Stimulated activated CD4-positive, alpha-beta T cell treated with anti-CD3 and anti-CD28 coated beads, Interleukin-12 subunit alpha, Interleukin-12 subunit beta, amount 100 ng/mL, for 4 hours (primary cell): ENCODE results near the gene SPTBN1.

Source experiments
- DNase-seq: peaks from one replicate; pipeline ENCODE4 v3.0.0-alpha.2; 2020

The SPTBN1 gene

DNA sequence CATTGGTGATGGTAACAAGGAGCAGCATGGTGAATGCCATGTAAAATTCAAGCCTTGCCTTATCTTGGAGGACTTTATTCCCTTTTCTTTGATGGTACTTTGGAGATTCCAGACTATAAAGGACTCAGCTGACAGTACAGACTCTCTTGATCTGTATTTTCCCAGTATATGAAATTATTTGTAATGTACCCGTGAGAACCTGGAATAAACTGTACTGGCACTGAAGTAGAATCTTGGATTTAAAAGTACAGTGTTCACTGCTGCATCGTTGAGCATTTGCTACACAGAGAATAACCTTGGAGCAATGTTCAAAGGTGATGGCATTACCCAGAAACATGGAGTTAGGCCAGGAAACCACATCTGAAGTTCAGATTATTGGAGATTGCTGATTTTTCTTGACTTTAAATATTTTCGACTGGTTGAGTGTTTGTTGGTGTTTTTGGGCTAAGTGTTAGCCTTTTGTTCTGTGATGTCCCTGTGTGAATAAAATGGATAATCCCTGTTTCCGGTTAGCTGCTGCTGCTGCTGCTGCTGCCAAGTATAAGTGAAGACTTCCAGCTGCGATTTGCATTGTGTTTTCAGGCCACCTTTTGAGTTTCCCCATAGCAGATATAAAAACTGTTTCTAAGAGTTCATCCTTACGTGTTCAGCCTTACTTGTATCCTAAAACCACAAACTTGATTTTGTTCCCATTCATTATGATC, 122.0 kb downstream of the SPTBN1 start:
- no peak for DNase-seq

DNA sequence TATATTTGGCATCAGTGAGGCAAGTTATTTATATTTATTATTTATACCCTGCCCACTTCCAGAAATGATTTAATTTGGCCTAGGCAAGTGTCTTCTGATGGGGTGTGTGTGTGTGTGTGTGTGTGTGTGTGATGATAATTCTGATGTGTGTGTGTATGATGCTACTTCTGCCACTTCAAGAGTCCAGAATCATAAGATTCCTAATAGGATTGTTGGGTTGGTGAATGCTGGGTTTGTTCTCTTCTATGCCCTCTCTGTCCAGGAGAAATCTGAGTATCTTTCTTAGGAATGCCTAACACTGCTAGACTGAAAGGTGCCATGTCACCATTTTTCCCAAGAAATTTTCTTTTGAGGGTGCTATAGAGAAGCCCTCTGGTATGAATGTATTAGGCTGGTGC, 122.5 kb downstream of the SPTBN1 start:
- DNase-seq: no peak

DNA sequence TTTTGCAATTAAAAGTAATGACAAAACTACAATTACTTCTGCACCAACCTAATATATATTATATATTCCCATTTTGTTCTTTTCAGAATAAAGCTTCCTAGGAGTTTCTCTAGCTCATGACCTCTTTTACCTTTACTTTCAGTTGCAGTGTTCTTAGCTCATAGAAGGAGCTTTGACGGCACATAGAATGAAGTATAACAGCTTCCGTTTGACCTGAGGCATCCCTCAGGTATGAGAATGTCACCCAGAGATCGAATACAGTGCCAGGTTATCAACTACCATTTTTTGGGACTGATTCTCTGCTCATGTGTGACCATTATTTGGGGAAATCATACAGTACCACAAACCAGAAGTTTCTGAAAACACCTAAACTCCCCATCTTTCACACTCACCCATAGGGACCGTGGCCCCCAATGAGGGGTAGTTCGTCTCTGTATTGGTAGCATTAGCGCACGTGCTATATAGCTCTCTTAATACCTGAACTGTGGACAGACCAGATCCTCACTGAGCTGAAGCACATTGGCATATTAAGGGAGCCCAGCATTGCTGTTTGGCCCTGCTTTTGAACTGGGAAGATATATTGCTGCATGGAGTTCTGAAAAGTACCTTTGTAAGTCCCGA, 123.0 kb downstream of the SPTBN1 start:
- no peak for DNase-seq

DNA sequence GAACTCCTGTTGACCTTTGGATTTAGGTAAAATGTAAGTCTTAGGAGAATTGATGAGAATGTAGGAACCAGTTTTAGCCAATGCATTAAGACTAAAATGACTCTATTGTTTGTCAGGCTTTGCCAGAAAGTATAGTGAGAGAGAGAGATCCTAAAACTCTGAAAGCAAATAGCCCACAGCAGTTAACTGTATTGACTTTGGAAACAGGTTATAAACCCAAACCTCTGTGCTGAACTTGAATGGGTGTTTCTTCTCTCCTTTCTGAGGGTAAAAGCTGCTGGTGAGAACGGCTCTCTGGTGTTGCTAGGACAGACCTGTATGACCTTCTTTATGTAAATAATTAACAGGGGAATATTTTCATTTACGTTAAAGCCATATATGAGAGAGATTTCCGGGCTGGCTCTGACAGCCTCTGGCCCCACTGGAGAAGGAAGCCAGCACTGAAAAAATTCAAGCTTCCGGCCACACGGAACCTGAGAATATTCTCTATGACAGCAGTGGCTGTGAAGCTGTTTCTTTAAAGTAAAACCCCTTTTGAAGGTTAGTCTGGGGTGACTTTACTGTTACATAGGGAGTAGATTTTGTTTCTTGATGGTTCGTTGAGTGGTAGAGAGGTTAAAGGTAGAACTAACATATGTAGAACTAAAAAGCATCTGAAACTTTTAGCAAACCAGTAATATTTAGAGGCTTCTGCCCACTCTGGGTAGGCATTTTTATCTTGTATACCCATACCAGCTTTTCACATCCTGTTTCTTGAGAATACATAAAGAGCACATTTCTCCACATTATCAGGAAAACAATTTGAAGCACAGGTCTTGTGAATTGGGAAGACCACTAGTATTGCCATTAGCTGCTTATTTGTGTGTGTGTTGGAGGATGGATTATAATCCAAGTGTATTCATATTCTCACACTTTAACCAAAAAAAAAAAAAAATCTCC, 123.8 kb downstream of the SPTBN1 start:
- DNase-seq: no peak

DNA sequence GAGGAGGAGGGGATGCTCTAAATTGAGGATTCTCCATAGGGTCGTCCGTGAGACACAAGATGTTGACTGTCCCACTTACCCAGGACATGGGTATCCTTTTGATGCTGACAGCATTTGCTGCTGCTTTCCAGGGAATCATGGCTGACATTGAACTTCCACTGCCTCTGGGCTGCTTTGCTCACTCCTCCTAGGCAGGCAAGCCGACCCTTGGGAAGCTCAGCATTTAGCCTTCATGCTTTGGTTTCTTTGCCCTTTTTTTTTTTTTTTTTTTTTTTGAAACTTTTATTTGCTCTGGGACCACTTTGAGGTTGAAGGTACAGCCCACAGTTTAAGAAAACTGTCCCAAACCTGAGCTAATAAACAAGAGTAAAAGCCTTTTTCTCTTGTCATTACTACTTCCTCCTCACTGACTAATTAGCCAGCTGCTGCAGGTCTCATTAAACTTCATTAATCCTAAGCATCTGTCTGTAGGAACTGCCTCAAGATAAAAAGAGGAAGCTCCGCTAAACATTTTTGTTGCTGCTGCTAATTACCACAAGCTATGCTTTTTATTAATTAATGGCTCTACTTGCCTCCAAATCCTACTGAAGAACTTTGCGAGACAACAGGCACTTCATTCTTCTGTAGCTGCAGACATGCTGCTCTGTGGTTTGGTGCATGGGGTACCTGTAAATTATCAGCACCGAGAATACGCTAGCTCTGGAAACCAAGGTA, 125.4 kb downstream of the SPTBN1 start:
- DNase-seq: no peak

DNA sequence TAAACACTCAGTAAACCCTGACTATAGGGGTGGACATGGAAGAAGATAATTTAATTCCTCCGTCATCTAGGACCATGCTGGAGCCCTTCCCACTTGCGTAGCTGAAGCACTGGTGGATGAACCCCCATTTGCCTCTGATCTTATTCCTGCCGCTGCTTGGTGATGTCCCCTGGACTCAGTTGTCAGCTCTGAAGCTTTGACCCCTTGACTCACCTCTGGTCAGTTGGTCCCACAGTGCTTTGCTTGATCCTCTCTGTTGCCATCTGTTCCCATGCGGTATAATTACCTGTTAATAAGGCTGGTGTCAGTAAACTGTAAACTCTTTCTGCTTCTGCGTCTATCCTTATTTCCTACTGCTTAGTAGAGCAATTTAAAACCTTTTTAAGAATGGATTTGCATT, 126.9 kb downstream of the SPTBN1 start:
- DNase-seq: no peak

DNA sequence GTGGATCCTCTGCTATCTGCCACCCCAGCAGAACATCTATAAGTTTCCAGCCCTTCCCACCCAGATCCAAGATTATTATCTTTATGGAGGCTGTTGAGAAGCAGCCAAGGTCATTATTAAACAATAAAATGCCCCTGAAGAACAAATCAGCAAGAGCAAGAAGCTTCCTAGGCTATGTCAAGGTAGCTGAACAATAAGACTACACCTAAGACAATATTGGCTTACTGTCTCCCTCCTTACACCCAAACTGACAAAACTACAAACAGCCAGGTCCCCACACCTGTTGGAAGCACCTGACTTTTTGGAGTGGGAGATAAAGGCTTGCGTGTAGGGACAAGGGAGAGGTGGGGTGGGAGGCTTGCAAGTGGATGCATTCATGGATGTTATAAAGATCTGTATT, 128.5 kb downstream of the SPTBN1 start:
- no peak for DNase-seq

DNA sequence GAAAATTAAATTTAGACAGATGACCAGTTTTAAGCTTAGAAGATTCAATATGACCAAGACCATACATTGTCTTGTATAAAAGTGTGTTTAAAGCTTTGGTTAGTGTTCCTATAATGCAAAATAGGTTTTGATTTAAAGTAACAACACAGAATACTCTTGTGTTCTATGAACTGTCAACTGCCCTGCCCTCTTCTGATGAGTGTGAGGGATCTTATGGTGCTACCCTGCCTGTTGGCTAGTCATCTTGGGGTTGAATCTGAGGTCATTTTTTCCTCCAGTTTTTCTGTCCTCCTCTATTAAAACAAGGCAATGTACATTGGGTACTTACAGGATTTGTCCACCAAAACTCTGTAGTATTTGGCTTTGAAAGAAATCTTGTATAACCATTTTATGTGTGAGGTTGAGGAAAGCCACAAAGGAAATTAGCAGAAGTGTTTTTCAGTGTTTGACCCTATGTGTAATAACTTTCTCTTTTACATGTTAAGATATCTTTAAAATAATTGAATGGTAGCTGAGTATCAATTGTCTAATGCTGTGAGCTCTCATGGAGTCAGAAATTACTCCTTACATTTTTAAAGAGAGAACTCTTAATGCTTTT, 129.1 kb downstream of the SPTBN1 start:
- no peak for DNase-seq

DNA sequence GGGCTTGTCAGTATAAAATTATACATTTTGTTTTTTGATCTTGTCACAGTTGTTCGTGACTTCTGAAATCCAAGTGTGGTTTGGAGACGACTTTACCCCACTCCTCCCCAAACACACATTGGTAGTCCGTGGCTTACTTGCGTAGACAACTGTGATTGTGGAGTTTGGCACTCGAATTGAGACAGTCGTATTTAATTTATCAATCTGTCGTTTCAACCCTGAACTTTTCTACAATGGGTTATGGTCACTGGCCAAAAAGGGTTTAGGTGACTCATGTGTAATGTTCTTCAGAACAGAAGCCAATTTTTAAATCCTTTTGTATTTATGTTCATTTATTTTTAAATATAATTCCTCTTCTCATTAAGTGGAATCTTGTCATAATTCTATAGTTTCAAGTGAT, 129.9 kb downstream of the SPTBN1 start:
- no peak for DNase-seq

DNA sequence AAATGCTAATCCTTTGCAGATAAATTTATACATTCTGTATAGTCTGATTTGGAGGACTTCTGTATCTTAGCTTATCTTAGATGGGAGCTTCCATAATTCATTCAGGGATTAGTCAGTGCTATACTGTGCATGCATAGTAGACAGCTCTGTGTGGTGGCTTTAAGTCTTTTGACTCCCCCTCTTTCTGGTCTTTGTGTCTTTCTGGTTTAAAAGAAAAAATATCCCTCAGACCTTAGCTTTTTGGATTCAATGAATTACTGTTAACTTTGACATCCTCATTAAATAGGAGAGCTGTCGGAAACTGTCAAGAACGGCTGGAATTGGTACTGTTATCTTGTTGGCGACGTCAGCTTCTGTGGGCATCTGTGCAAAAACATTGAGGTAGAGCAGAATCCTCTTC, 130.4 kb downstream of the SPTBN1 start:
- no peak for DNase-seq

DNA sequence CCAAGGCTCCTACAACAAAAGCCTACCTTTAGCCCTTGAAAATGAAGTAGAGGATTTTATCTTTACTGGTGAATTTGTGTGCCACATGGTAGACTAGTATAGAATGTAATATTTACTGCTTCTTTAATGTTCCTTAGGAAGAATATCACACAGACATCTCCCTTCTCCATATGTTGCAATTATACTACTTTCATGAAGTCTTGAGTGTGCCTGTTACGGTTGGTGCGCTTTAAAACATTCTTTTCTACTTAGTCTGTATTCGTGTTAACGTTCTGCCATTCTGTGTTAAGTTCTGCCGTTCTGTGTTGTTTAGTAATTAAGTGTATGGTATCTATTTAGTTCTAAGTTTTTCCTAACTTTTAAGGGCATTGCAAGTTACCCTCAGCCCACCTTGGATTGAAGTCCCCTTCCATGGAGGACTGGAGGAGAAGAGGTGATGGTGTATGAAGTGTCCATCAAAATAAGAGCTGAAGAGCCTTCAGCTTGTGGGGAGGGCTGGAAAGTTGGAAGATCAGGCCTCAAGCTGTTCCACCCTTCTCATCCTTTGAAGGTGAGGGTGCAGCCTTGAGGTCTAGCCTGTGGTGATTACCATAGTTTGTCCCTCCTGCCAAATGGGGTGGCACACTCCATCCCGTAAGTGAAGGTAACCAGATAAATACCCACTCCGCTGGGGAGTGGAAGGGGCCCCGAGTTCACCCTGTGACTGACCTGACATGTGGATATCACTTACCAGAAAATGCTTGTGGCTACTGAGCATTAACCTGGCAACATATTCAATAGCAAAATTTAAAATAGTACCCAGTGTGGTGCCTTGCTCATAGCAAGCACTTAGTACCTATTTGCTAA, 131.3 kb downstream of the SPTBN1 start:
- no peak for DNase-seq

DNA sequence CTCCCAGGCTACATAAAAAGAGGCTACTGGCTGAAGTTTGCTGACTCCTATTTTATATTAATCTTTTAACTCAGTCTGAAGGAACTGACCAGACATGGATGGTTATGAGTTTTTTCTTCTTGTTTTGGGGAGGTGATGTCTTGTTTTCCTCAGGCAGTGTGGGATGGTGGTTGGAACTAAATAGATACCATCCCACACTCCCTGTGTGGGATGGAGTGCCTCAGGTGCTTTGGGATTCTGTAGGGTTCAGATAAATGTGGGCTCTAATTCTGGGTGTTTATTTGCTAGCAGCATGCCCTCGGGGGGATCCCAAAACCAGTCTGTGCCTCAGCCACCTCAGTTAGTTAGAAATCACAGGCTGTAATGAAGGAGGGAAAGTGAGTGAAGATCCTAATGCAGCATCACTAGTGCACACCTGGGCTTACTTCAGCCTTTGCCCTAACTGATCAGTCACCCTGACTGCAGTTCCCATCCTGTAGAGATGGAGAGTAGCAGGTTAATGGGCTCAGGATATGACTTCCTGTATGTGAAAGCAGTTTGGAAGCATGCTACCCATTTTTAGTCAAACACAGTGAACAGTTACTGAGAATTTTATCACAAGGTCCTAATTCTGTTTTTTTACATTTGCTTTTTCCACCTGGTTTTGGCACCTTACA, 132.2 kb downstream of the SPTBN1 start:
- no peak for DNase-seq

DNA sequence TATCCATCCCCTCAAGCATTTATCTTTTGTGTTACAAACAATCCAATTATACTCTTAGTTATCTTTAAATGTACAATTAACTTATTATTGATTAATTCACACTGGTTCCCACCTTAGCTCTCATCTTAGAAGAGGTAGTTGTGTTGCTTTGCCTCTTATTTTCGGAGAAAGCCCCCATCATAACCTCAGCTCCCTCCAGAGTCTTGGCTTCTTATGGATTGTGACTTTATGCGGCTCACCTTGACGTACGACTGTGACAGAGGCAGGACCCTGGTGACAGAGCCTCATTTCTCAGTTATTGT, 132.9 kb downstream of the SPTBN1 start:
- no peak for DNase-seq

DNA sequence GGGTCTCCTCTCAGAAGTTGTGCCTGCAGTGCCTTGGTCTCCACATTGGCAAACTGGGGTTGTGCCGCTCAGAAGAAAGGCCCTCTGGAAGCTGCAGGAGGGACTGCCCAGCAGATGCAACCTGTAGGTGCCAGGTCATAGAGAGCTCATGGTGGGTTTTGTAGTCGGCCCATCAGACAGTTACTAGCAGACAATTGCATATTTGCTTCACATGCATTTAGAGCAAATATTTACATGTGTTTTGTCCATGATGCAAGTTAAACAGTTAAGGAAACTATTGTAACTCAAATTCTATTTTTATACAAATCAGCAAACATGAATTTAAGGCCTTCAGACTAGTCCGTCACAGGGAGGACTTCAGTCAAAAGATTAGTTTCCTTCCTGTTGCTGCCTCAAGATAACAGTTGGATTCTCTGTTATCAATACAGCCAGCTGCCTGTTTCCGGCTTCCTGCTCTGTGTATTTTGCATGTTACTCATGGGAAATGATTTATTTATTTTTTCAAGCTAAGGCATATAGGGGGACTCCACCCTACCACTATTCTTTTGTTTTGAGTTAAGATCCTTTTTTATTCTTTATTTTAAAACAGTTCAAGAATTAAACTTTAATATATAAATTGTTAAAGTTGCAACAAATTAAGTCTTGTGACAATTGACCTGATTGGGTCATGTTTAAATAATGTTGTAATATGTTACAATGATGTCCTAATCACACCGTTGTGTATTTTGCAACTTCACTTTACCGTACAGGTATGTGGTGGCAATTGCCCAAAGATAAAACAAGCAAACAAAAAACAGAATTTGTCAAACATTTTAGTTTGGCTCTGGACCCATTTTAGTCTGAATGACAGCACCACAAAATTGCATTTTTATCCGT, 133.5 kb downstream of the SPTBN1 start:
- DNase-seq: no peak

DNA sequence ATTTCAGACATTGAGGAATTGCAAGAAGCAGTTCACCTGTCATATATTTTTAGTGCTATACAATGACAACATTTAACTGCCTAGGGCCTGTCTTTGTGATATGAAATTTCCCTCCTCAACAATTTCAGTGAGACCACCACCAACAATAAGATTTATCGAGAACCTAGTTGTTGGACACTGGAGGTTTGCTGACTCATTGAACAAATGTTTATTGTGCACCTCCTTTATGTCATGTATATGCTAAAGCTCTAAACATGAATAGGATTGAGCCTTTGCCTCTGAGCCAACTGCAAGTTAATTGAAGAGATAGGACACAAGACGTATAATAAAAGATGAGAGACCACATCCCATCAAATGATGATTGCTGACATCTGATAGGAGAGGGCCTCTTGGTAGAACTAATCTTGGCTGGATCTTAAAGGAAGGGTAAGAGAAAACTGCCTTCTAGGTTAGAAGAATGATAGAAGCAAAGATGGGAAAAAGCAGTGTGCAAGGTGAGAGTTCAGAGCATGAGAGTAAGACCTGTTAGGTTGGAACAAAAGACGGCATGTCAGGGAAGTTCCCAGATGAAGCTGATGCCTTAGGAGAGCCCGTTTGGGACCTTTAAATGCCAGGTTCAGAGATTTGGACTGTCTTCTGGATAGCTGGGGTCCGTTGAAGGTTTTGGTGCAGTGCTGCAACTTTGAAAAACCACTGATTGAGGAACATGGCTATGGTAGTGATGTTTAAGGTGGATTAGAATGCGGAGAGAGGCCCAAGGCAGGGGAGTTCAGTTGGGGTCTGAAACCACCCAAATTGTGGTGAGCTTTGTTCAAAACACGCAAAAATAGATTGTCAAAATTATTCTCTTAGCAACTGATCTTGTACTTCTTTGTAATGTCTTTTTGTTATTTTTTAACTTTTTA, 134.3 kb downstream of the SPTBN1 start:
- DNase-seq: no peak

DNA sequence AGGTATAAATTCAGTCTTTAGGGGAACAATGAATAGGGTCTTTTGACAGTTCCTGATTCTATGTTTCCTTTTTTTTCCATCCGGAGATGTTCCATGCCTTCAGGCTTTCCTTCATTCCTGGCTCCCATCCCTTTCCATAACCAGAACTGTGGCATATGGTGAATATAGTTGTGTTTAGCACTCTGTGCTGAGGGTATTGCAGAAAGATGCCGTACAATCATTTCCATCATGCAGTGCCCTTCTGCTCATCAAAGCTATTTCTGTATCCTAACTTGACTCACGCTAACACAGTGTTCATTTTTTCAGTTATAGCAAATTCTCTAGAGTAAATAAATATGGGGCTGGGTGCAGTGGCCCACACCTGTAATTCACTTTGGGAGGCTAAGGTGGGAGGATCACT, 135.4 kb downstream of the SPTBN1 start:
- no peak for DNase-seq

DNA sequence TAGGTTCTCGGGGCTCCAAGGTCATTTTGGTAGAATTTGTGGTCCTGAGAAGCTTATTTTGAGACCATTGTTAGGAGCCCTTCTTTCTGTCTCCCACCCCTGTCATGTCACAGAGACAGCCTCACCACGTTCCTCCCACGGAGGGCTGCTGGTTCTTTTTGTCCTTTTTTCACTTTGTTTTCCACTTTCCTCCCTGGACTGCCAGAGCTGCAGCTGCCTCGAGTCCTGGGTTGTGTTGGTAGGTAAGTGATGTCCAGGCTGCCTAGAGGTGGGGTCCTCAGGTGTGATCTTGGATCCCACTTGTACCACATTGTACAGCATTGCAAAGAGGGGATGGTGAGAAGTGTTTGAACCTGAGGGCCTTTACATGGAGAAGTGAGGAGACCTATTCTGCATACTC, 137.1 kb downstream of the SPTBN1 start:
- DNase-seq: no peak

DNA sequence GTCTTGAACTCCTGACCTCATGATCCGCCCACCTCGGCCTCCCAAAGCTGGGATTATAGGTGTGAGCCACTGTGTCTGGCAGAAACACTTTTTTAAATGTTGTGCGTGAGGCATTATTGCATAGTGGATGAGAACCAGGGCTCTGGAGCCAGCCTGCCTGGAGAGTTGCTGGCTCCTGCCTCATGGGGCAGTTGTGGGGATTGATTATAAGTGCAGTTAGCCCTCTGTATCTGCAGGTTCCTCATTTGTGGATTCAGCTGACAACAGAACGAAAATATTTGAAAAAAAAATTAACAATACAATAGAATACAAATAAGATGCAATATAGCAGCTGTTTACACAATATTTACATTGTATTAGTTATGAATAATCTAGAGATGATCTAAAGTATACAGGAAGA, 137.9 kb downstream of the SPTBN1 start:
- DNase-seq: no peak

DNA sequence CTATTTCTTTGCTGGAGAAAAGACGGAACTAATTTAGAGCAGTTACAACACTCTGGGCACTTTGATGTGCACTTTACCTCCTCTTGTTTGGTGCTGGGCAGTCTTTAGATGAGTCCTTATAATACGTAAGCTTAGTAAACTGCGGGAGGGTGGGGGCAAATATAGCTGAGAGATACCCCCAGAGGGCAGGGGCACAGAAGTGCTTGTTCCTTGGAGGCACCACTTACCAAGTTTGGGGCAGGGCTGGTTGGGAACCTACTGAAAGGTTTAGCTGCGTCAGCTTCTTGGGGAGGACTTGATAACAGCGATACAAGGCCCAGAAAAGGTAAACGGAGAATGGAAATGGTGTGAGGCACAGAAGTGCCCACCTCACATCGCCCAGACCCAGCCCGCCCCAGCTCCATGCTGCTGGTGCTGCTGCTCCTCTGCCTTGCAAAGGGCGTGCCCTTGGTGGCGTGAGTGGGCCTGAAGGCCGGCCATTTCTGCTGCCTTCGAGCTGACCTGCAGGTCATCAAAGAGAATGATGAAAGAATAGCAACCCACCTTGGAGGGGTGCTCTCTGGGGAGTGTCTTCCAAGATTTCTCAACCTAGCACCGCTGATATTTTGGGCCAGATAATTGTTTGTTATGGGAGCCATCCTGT, 139.2 kb downstream of the SPTBN1 start:
- no peak for DNase-seq
